WTC11 (cell line): ENCODE results near the gene IL2RA. TPM values are rescaled to one million over a fixed set of nuclear protein-coding genes. Genes with fewer than 3 reads are reported as not detected.

Experiments
- ATAC-seq: fragments of 200-7000 bp; cut with Tn5 transposase; 2 replicates; pipeline ENCODE4 v1.10.0; 2021; ENCODE audit warnings: mild to moderate bottlenecking, moderate library complexity
- CTCF ChIA-PET: fragments of 300-600 bp; sonication (Branson Sonifier 250); formaldehyde crosslinking; loops from one replicate; lab custom pipeline; 2021; ENCODE audit warnings: antibody characterized with exemption; lab: Charles Lee
- POLR2A ChIA-PET: fragments of 350-600 bp; sonication (Branson Sonifier 250); formaldehyde crosslinking; loops from one replicate; lab custom pipeline; 2021; ENCODE audit warnings: antibody characterized with exemption; lab: Charles Lee
- DNase-seq: peaks from one replicate; pipeline ENCODE4 v3.0.0; 2021; ENCODE audit warnings: low spot score
- H3K27ac Mint-ChIP-seq: 2 replicates; pipeline ENCODE4 v1.8.0; 2021; ENCODE audit warnings: mixed read lengths
- H3K27me3 Mint-ChIP-seq: 2 replicates; pipeline ENCODE4 v1.8.0; 2021; ENCODE audit warnings: low read depth, mild to moderate bottlenecking, moderate library complexity, mixed read lengths
- H3K36me3 Mint-ChIP-seq: 2 replicates; pipeline ENCODE4 v1.8.0; 2021; ENCODE audit warnings: mixed read lengths
- H3K4me1 Mint-ChIP-seq: 2 replicates; pipeline ENCODE4 v1.8.0; 2022; ENCODE audit warnings: mixed read lengths
- H3K4me3 Mint-ChIP-seq: 2 replicates; pipeline ENCODE4 v1.8.0; 2021; ENCODE audit warnings: mild to moderate bottlenecking, moderate library complexity, mixed read lengths
- H3K9me3 Mint-ChIP-seq: 2 replicates; pipeline ENCODE4 v1.8.0; 2021; ENCODE audit warnings: mixed read lengths
- ATF1 ChIP-seq: sonication (generic); formaldehyde crosslinking; IDR thresholded peaks from 2 replicates; pipeline ENCODE4 v1.8.1; 2023; ENCODE audit warnings: mild to moderate bottlenecking, moderate library complexity, missing genetic modification reagents
- CBFB ChIP-seq: sonication (generic); formaldehyde crosslinking; IDR thresholded peaks from 2 replicates; pipeline ENCODE4 v1.8.1; 2022; ENCODE audit warnings: mild to moderate bottlenecking, low read depth, missing genetic modification reagents
- EMX1 ChIP-seq: fragments of 250-450 bp; sonication (Bioruptor Pico); IDR thresholded peaks from 2 replicates; pipeline ENCODE4 v1.8.0; 2021; ENCODE audit warnings: mild to moderate bottlenecking
- FOXP4 ChIP-seq: sonication (generic); formaldehyde crosslinking; IDR thresholded peaks from 2 replicates; pipeline ENCODE4 v1.8.0; 2022; ENCODE audit warnings: mild to moderate bottlenecking, missing genetic modification reagents
- GABPB1 ChIP-seq: sonication (generic); formaldehyde crosslinking; IDR thresholded peaks from 2 replicates; pipeline ENCODE4 v1.8.1; 2023; ENCODE audit warnings: mild to moderate bottlenecking, missing genetic modification reagents
- HMGXB4 ChIP-seq: sonication (generic); formaldehyde crosslinking; IDR thresholded peaks from 2 replicates; pipeline ENCODE4 v1.8.1; 2023; ENCODE audit warnings: mild to moderate bottlenecking, moderate library complexity, missing genetic modification reagents
- IRF1 ChIP-seq: sonication (generic); formaldehyde crosslinking; IDR thresholded peaks from 2 replicates; pipeline ENCODE4 v1.8.0; 2023; ENCODE audit warnings: missing genetic modification reagents
- JAZF1 ChIP-seq: fragments of 250-450 bp; sonication (Bioruptor Pico); IDR thresholded peaks from 2 replicates; pipeline ENCODE4 v1.9.0; 2021; ENCODE audit warnings: moderate library complexity, mild to moderate bottlenecking, inconsistent platforms
- PRRX2 ChIP-seq: fragments of 250-450 bp; sonication (Bioruptor Pico); IDR thresholded peaks from 2 replicates; pipeline ENCODE4 v1.8.0; 2021; ENCODE audit warnings: mild to moderate bottlenecking
- SOX15 ChIP-seq: fragments of 250-450 bp; sonication (Bioruptor Pico); IDR thresholded peaks from 2 replicates; pipeline ENCODE4 v1.9.0; 2021; ENCODE audit warnings: mild to moderate bottlenecking
- ZNF396 ChIP-seq: fragments of 250-450 bp; sonication (Bioruptor Pico); IDR thresholded peaks from 2 replicates; pipeline ENCODE4 v1.8.0; 2021; ENCODE audit warnings: mild to moderate bottlenecking, moderate library complexity, borderline replicate concordance
- ZNF423 ChIP-seq: fragments of 250-450 bp; sonication (Bioruptor Pico); IDR thresholded peaks from 2 replicates; pipeline ENCODE4 v2.1.2; 2022; ENCODE audit warnings: mild to moderate bottlenecking, moderate library complexity
- ZSCAN18 ChIP-seq: fragments of 250-450 bp; sonication (Bioruptor Pico); IDR thresholded peaks from 2 replicates; pipeline ENCODE4 v2.1.2; 2022; ENCODE audit warnings: mild to moderate bottlenecking, moderate library complexity
- total RNA-seq: library from RNA; stranded (reverse); gene quantifications from 3 replicates; pipeline ENCODE4 v1.2.3, GENCODE V29; 2021
- TF ChIP-seq, protein P1 (sequence below): sonication (generic); formaldehyde crosslinking; IDR thresholded peaks from 2 replicates; pipeline ENCODE4 v1.8.1; 2023; ENCODE audit warnings: mild to moderate bottlenecking, missing genetic modification reagents, moderate library complexity
- TF ChIP-seq, protein P2 (sequence below): fragments of 200-600 bp; IDR thresholded peaks from 2 replicates; pipeline ENCODE4 v1.8.0; 2022; ENCODE audit warnings: antibody characterized with exemption
- TF ChIP-seq, protein P3 (sequence below): fragments of 250-450 bp; sonication (Bioruptor Pico); IDR thresholded peaks from 2 replicates; pipeline ENCODE4 v1.9.0; 2021; ENCODE audit warnings: mild to moderate bottlenecking
- TF ChIP-seq, protein P4 (sequence below): sonication (generic); formaldehyde crosslinking; IDR thresholded peaks from 2 replicates; pipeline ENCODE4 v1.8.1; 2023; ENCODE audit warnings: mild to moderate bottlenecking, missing genetic modification reagents, moderate library complexity

IL2RA gene
- total RNA-seq, 1 experiment from 2014 or later: 0.31 TPM

DNA sequence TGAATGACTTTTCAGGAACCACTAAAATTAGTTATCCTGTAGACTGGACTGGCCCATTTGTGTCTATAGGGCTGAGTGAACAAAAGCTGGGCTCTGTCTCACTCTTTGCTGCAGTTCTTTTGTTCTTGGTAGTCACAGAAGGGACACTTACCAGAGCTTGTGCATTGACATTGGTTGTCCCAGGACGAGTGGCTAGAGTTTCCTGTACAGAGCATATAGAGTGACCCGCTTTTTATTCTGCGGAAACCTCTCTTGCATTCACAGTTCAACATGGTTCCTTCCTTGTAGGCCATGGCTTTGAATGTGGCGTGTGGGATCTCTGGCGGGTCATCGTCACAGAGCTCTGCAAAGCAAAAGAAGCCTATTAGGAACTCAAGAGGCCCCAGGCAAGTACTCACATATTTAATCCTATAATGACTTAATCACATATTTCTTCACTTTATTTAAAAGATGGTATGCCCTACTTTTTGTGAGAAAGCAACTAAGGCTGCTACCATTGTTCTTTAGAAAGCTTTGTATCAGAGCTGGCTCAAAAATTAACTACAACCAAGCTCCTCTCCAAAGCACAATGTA, 36.4 kb downstream of the IL2RA start:
- ChIA-PET POLR2A (no interaction called here), CTCF (no interaction called here)
- Mint-ChIP-seq H3K4me3 (no peak overlapping the region), H3K9me3 (peaks cover 13% of the 10 kb centered on the region), H3K27me3 (no peaks in the 10 kb centered on the region; the same call in 1 of the 2 replicates), H3K36me3 (peaks cover 9% of the 10 kb centered on the region), H3K27ac (no peak overlapping the region)
- no peak for DNase-seq
- no peak for TF ChIP-seq ZSCAN18 (CRISPR knock-in tag)
- TF ChIP-seq, protein P1, sequence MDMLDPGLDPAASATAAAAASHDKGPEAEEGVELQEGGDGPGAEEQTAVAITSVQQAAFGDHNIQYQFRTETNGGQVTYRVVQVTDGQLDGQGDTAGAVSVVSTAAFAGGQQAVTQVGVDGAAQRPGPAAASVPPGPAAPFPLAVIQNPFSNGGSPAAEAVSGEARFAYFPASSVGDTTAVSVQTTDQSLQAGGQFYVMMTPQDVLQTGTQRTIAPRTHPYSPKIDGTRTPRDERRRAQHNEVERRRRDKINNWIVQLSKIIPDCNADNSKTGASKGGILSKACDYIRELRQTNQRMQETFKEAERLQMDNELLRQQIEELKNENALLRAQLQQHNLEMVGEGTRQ: no peak
- no peak for TF ChIP-seq ATF1 (CRISPR knock-in tag)
- no peak for TF ChIP-seq IRF1 (CRISPR knock-in tag)
- TF ChIP-seq ZNF423 (CRISPR knock-in tag): no peak
- TF ChIP-seq HMGXB4 (CRISPR knock-in tag): no peak
- no peak for TF ChIP-seq PRRX2 (CRISPR knock-in tag)
- no peak for TF ChIP-seq FOXP4
- TF ChIP-seq, protein P2, sequence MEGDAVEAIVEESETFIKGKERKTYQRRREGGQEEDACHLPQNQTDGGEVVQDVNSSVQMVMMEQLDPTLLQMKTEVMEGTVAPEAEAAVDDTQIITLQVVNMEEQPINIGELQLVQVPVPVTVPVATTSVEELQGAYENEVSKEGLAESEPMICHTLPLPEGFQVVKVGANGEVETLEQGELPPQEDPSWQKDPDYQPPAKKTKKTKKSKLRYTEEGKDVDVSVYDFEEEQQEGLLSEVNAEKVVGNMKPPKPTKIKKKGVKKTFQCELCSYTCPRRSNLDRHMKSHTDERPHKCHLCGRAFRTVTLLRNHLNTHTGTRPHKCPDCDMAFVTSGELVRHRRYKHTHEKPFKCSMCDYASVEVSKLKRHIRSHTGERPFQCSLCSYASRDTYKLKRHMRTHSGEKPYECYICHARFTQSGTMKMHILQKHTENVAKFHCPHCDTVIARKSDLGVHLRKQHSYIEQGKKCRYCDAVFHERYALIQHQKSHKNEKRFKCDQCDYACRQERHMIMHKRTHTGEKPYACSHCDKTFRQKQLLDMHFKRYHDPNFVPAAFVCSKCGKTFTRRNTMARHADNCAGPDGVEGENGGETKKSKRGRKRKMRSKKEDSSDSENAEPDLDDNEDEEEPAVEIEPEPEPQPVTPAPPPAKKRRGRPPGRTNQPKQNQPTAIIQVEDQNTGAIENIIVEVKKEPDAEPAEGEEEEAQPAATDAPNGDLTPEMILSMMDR: no peak
- TF ChIP-seq, all 79 proteins: peak for 0
- no peak for ATAC-seq
- H3K4me1 Mint-ChIP-seq: no peaks in the 10 kb centered on the region

DNA sequence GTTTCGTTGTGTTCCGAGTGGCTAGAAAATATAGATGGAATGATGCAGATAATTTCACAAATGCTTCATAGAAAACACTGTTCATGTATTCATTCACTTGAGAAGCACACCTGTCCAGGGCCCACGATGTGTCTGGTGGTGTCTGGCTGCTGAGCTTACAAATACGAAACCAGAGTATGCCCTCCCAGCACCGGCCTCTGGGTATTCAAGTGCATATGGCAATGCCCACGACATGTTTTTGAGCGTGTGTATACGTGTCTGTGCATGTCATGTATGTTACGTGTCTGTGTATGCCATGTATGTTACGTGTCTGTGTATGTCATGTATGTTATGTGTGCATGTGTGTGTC, 37.9 kb downstream of the IL2RA start:
- ChIA-PET CTCF (no interaction called here), POLR2A (no interaction called here)
- Mint-ChIP-seq H3K9me3 (peaks cover 3% of the 10 kb centered on the region), H3K4me3 (no peak overlapping the region), H3K27ac (no peak overlapping the region), H3K4me1 (no peaks in the 10 kb centered on the region), H3K27me3 (no peaks in the 10 kb centered on the region; the same call in 1 of the 2 replicates), H3K36me3 (no peaks in the 10 kb centered on the region)
- no peak for DNase-seq
- no peak for ATAC-seq
- no peak for TF ChIP-seq ZNF396
- TF ChIP-seq, protein P3, sequence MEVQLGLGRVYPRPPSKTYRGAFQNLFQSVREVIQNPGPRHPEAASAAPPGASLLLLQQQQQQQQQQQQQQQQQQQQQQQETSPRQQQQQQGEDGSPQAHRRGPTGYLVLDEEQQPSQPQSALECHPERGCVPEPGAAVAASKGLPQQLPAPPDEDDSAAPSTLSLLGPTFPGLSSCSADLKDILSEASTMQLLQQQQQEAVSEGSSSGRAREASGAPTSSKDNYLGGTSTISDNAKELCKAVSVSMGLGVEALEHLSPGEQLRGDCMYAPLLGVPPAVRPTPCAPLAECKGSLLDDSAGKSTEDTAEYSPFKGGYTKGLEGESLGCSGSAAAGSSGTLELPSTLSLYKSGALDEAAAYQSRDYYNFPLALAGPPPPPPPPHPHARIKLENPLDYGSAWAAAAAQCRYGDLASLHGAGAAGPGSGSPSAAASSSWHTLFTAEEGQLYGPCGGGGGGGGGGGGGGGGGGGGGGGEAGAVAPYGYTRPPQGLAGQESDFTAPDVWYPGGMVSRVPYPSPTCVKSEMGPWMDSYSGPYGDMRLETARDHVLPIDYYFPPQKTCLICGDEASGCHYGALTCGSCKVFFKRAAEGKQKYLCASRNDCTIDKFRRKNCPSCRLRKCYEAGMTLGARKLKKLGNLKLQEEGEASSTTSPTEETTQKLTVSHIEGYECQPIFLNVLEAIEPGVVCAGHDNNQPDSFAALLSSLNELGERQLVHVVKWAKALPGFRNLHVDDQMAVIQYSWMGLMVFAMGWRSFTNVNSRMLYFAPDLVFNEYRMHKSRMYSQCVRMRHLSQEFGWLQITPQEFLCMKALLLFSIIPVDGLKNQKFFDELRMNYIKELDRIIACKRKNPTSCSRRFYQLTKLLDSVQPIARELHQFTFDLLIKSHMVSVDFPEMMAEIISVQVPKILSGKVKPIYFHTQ: no peak
- TF ChIP-seq, protein P2: no peak
- TF ChIP-seq IRF1 (CRISPR knock-in tag): no peak
- no peak for TF ChIP-seq SOX15 (CRISPR knock-in tag)
- TF ChIP-seq JAZF1 (CRISPR knock-in tag): no peak
- TF ChIP-seq EMX1 (CRISPR knock-in tag): no peak
- TF ChIP-seq, protein P4, sequence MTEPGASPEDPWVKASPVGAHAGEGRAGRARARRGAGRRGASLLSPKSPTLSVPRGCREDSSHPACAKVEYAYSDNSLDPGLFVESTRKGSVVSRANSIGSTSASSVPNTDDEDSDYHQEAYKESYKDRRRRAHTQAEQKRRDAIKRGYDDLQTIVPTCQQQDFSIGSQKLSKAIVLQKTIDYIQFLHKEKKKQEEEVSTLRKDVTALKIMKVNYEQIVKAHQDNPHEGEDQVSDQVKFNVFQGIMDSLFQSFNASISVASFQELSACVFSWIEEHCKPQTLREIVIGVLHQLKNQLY (CRISPR knock-in tag): no peak
- TF ChIP-seq CBFB (CRISPR knock-in tag): no peak
- TF ChIP-seq GABPB1: no peak
